H9 (cell line): ENCODE data around the gene DMD. TPM values are rescaled to one million over a fixed set of nuclear protein-coding genes. Genes with fewer than 3 reads are reported as not detected.

Experiments used
- DNase-seq: peaks from one replicate; pipeline ENCODE4 v3.0.0-alpha.2; 2017
- H2AFZ ChIP-seq: one replicate; pipeline ENCODE4 v1.6.1; 2013; ENCODE audit warnings: mild to moderate bottlenecking, low read length, control low read depth, moderate library complexity
- H2AK5ac ChIP-seq: 2 replicates; pipeline ENCODE4 v1.6.1; 2013; ENCODE audit warnings: low read length, control low read depth, mixed read lengths; ENCODE audit not compliant: insufficient read length
- H2BK120ac ChIP-seq: one replicate; pipeline ENCODE4 v1.6.1; 2013; ENCODE audit warnings: low read depth, mild to moderate bottlenecking, low read length, control low read depth, inconsistent platforms; ENCODE audit not compliant: poor library complexity, severe bottlenecking
- H2BK12ac ChIP-seq: 2 replicates; pipeline ENCODE4 v1.6.1; 2013; ENCODE audit warnings: low read length, control low read depth, mixed read lengths, low read depth; ENCODE audit not compliant: insufficient read length
- H2BK15ac ChIP-seq: 2 replicates; pipeline ENCODE4 v1.6.1; 2013; ENCODE audit warnings: low read depth, low read length, control low read depth
- H2BK20ac ChIP-seq: one replicate; pipeline ENCODE4 v1.6.1; 2013; ENCODE audit warnings: low read depth, mild to moderate bottlenecking, low read length, control low read depth, inconsistent platforms; ENCODE audit not compliant: poor library complexity, severe bottlenecking
- H2BK5ac ChIP-seq: 2 replicates; pipeline ENCODE4 v1.6.1; 2013; ENCODE audit warnings: low read length, control low read depth, mixed read lengths; ENCODE audit not compliant: insufficient read length
- H3K14ac ChIP-seq: 2 replicates; pipeline ENCODE4 v1.6.1; 2013; ENCODE audit warnings: low read length, control low read depth; ENCODE audit not compliant: insufficient read depth
- H3K18ac ChIP-seq: 2 replicates; pipeline ENCODE4 v1.6.1; 2013; ENCODE audit warnings: low read depth, mild to moderate bottlenecking, mixed read lengths, low read length, control low read depth; ENCODE audit not compliant: insufficient read length
- H3K23ac ChIP-seq: 2 replicates; pipeline ENCODE4 v1.6.1; 2013; ENCODE audit warnings: low read length, control low read depth, mixed read lengths, low read depth; ENCODE audit not compliant: insufficient read length
- H3K23me2 ChIP-seq: 2 replicates; pipeline ENCODE4 v1.6.1; 2013; ENCODE audit warnings: low read depth, mild to moderate bottlenecking, mixed read lengths, low read length, control low read depth; ENCODE audit not compliant: insufficient read length, poor library complexity, severe bottlenecking
- H3K27ac ChIP-seq: 2 replicates; pipeline ENCODE4 v1.5.1; 2013; ENCODE audit warnings: low read length, control low read depth, mixed read lengths, low read depth; ENCODE audit not compliant: insufficient read length
- H3K27me3 ChIP-seq: 2 replicates; pipeline ENCODE4 v1.6.1; 2013; ENCODE audit warnings: low read length, control low read depth, inconsistent platforms; ENCODE audit not compliant: insufficient read depth
- H3K4ac ChIP-seq: 2 replicates; pipeline ENCODE4 v1.6.1; 2013; ENCODE audit warnings: low read depth, mild to moderate bottlenecking, control low read depth, inconsistent platforms, low read length, moderate library complexity
- H3K4me1 ChIP-seq: 2 replicates; pipeline ENCODE4 v1.6.1; 2013; ENCODE audit warnings: low read length, control low read depth, inconsistent platforms; ENCODE audit not compliant: insufficient read depth
- H3K4me2 ChIP-seq: 2 replicates; pipeline ENCODE4 v1.6.1; 2013; ENCODE audit warnings: low read length, control low read depth, mixed read lengths; ENCODE audit not compliant: insufficient read length, insufficient read depth
- H3K56ac ChIP-seq: 2 replicates; pipeline ENCODE4 v1.6.1; 2013; ENCODE audit warnings: low read depth, mild to moderate bottlenecking, mixed read lengths, low read length, control low read depth; ENCODE audit not compliant: insufficient read length
- H3K79me1 ChIP-seq: 2 replicates; pipeline ENCODE4 v1.6.1; 2013; ENCODE audit warnings: low read depth, mild to moderate bottlenecking, moderate library complexity, low read length, control low read depth, inconsistent platforms; ENCODE audit not compliant: insufficient read depth, poor library complexity, severe bottlenecking
- H3K79me2 ChIP-seq: 2 replicates; pipeline ENCODE4 v1.6.1; 2013; ENCODE audit warnings: low read length, control low read depth, inconsistent platforms; ENCODE audit not compliant: insufficient read depth
- H3K9ac ChIP-seq: 2 replicates; pipeline ENCODE4 v1.6.1; 2013; ENCODE audit warnings: low read length, control low read depth, mixed read lengths; ENCODE audit not compliant: insufficient read length; ENCODE audit errors: extremely low read depth
- H3K9me3 ChIP-seq: one replicate; pipeline ENCODE4 v1.6.1; 2013; ENCODE audit warnings: low read depth, low read length, inconsistent platforms; ENCODE audit not compliant: control insufficient read depth
- H3T11ph ChIP-seq: one replicate; pipeline ENCODE4 v1.6.1; 2013; ENCODE audit warnings: mild to moderate bottlenecking, low read length, control low read depth, inconsistent platforms
- H4K20me1 ChIP-seq: one replicate; pipeline ENCODE4 v1.6.1; 2013; ENCODE audit not compliant: control insufficient read depth, insufficient read length, insufficient read depth
- H4K5ac ChIP-seq: 2 replicates; pipeline ENCODE4 v1.6.1; 2013; ENCODE audit warnings: low read depth, mild to moderate bottlenecking, mixed read lengths, low read length, control low read depth; ENCODE audit not compliant: insufficient read length
- H4K8ac ChIP-seq: replicated peaks from 2 replicates; pipeline ENCODE4 v1.6.1; 2013; ENCODE audit warnings: low read length, control low read depth, mixed read lengths, low read depth; ENCODE audit not compliant: insufficient read length
- H4K91ac ChIP-seq: 2 replicates; pipeline ENCODE4 v1.6.1; 2013; ENCODE audit warnings: low read depth, mild to moderate bottlenecking, moderate library complexity, mixed read lengths, low read length, control low read depth; ENCODE audit not compliant: insufficient read length
- H3K27ac Mint-ChIP-seq, 3 experiments: 2 replicates in 2 of 3; 3 replicates in 1 of 3; pipeline ENCODE4 v1.8.0; 2020 to 2021; ENCODE audit warnings: mixed read lengths in 3 of 3, mild to moderate bottlenecking in 1 of 3, moderate library complexity in 1 of 3
- H3K27me3 Mint-ChIP-seq: 2 replicates; pipeline ENCODE4 v1.8.0; 2021; ENCODE audit warnings: low read depth, mild to moderate bottlenecking, moderate library complexity, mixed read lengths
- H3K36me3 Mint-ChIP-seq, 3 experiments: 2 replicates in 2 of 3; 3 replicates in 1 of 3; pipeline ENCODE4 v1.8.0; 2020 to 2021; ENCODE audit warnings: low read depth in 3 of 3, mixed read lengths in 3 of 3; ENCODE audit not compliant: insufficient read depth in 1 of 3
- H3K4me1 Mint-ChIP-seq, 2 experiments: 2 replicates each; pipeline ENCODE4 v1.8.0; 2020; ENCODE audit warnings: mixed read lengths in 2 of 2
- H3K4me3 Mint-ChIP-seq, 2 experiments: 2 replicates in 1 of 2; 3 replicates in 1 of 2; pipeline ENCODE4 v1.8.0; 2020 to 2021; ENCODE audit warnings: mild to moderate bottlenecking in 2 of 2, mixed read lengths in 2 of 2, moderate library complexity in 1 of 2
- H3K9me3 Mint-ChIP-seq, 2 experiments: 2 replicates in 1 of 2; 3 replicates in 1 of 2; pipeline ENCODE4 v1.8.0; 2020; ENCODE audit warnings: mild to moderate bottlenecking in 2 of 2, mixed read lengths in 2 of 2, moderate library complexity in 1 of 2
- CTCF ChIP-seq: fragments of 200-600 bp; sonication (generic); conservative IDR thresholded peaks from 3 replicates; pipeline ENCODE4 v1.8.0; 2021; ENCODE audit warnings: antibody characterized with exemption, mild to moderate bottlenecking
- WGBS: extraction: QIAGEN DNeasy Blood & Tissue Kit; methylation state at CpG from one replicate; pipeline ENCODE4 v1.1.7; 2013; ENCODE audit warnings: missing lambda C conversion rate, low lambda C conversion rate, mixed read lengths; ENCODE audit not compliant: insufficient read length; ENCODE audit errors: extremely low coverage; 5-methylcytosine and 5-hydroxymethylcytosine counted together
- total RNA-seq: library from RNA; stranded (reverse); gene quantifications from 2 replicates; pipeline ENCODE4 v1.2.1, GENCODE V29; 2021

Gene DMD
- total RNA-seq, 1 experiment from 2014 or later = 3.8 TPM

GRCh38 chrX:31884535-31884934, 1326.8 kb downstream of the DMD start:
- Histone ChIP-seq H4K8ac (no peak overlapping the region), H4K20me1 (no peaks in the 10 kb centered on the region), H3T11ph (no peak overlapping the region), H3K23me2 (no peaks in the 10 kb centered on the region), H2BK12ac (no peak overlapping the region), H4K5ac (no peak overlapping the region), H2BK20ac (no peak overlapping the region), H3K27me3 (no peaks in the 10 kb centered on the region), H2BK5ac (no peak overlapping the region), H2AFZ (no peak overlapping the region), H3K79me2 (no peaks in the 10 kb centered on the region), H3K4ac (no peak overlapping the region), H3K14ac (no peak overlapping the region), H3K23ac (no peak overlapping the region), H3K4me2 (no peak overlapping the region), H2BK120ac (no peak overlapping the region), H3K9ac (no peak overlapping the region), H3K18ac (no peak overlapping the region), H3K56ac (no peak overlapping the region), H3K27ac (no peak overlapping the region), H2BK15ac (no peak overlapping the region), H4K91ac (no peak overlapping the region), H3K79me1 (no peaks in the 10 kb centered on the region), H3K4me1 (no peaks in the 10 kb centered on the region), H2AK5ac (no peak overlapping the region), H3K9me3 (no peaks in the 10 kb centered on the region)
- TF ChIP-seq CTCF = no peak
- H3K27ac Mint-ChIP-seq = no peak overlapping the region
- peaks cover 34% of the 10 kb centered on the region in 2 experiments for H3K9me3 Mint-ChIP-seq
- no CpG with 5 or more reads among the region's 2 CpGs for WGBS
- H3K36me3 Mint-ChIP-seq = no peaks in the 10 kb centered on the region
- no peaks in the 10 kb centered on the region for H3K27me3 Mint-ChIP-seq
- H3K4me1 Mint-ChIP-seq = no peaks in the 10 kb centered on the region
- no peak overlapping the region for H3K4me3 Mint-ChIP-seq
- no peak for DNase-seq
